Endothelial cell of hepatic sinusoid (primary cell): ENCODE measurements around the gene SPRY4.
"Not testable (repeated sequence)": the region's sequence is repeated elsewhere in the genome, so short reads cannot be mapped to it uniquely, and the experiment has no call there.

ENCODE experiments used
- in situ Hi-C: cut with HindIII; loops from 2 replicates; pipeline ENCODE4 v1.10.0; 2017; ENCODE audit warnings: low sequenced_read_pairs

SPRY4 gene

DNA sequence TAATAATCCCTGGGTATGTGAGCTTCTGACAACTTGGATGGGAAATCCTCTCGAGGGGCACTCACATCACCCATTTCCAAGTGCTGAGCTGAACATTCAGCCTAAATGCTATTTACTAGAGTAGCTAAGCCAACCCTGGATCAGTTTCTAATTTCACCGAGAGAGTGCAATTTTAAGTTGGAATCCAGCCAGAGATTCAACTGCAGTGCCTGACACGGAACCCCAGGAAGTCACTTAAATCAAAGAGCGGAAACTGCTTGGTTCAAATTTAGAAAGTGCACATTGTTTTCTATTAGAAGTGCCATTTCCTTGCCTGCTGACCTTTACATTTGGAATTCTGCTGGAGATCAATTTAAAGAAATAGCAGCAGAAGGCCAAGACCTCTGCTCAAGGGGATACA lies 8.8 kb downstream of the SPRY4 start:
- in situ Hi-C loops, result no loop called here

DNA sequence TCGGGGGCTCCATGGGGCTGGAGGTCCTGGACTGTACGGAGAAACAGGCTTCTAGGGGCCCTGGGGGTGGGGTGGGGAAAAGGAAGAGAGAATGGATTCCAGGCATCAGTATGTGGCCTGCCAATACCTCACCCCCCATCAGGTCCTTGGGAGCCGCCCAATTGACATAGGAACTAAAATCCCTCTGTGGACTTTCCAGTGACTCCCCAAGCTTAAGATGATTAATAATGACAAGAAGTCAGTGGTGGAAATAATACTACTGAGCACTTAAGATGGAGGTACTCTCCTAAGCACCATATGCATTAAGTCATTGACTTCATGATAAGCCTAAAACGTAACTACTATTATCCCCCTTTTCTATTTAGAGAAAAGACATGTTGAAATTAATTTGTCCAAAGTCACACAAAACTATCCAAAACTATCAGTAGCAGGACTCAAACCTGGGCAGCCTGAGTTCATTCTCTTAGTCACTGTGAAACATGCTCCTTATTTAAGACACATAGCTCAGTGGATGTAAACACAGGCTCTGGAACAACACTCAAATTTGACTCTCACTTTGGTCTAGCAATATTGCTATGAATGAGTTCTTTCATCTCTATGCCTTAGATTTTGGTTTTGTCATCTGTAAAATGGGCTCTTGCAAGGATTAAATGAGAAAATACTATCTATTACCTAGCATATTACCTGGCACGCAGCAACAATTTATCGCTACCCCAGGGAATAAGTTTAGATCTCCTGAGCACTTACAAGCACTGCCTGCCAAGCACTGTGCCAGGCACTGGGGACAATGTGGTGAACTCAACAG lies 9.5 kb downstream of the SPRY4 start:
- in situ Hi-C loops, result no loop called here

GRCh38 chr5:142314606-142315005 lies 10.2 kb downstream of the SPRY4 start:
- in situ Hi-C loops, result no loop called here

DNA sequence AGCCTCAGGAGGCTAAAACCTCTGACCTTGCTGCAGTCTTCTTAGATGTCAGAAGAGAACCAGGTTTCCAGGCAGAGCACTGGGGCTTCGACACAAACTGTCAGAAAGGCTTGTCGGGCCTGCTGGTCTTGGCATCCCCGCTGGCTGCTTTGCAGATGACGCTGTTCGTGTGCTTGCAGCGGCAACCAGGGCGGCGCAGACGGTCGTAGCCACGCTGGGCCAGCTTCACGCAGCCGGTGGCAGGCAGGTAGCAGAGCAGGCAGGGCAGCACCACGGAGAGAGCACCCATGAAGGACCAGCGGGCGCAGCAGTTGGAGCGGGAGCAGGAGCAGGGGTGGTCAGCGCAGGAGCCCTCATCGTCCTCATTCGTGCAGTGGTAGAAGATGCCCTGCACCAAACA lies 10.7 kb downstream of the SPRY4 start:
- in situ Hi-C loops, result no loop called here

DNA sequence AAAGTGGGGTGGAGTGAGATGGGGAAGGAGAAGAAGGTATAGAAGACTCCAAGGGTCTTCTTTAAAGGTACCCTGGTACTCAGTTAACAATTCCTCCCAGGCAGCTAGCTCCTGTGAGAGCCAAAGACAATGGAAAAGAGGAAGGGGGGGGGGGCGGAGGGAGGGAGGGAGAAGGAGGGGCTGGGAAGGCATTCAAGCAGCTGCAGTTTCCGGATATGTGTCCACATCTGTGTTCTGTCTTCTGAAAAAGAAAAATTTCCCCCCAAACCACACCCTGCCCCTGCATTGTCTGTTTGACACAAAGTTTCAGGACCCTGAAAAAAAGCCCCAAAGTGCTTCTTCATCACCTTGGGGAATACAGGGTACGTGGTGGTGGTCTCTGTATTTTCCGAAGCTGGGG lies 11.1 kb downstream of the SPRY4 start:
- in situ Hi-C loops, result no loop called here

DNA sequence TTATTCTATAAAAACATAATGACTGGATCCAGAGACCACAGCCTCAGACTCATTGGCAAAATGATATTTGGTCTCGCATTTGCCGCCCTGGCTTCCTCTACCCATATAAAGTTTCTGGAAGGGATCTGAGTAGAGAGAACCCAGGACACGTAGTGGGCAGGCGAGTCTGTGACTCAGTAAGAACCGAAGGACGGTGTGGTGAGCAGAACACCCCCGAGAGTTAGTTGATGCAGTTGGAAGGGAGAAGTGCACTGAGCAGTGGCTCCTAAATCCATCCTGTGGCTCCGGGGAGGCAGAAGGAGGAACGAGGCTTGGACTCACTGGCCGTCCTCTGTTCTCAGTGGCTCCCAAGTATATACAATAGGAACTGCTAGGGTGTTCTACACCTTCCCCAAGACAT lies 11.5 kb downstream of the SPRY4 start:
- in situ Hi-C loops, result no loop called here

GRCh38 chr5:142312399-142312798 lies 12.4 kb downstream of the SPRY4 start:
- in situ Hi-C loops, result no loop called here

GRCh38 chr5:142311725-142312124 lies 13.1 kb downstream of the SPRY4 start:
- in situ Hi-C loops, result no loop called here

- in situ Hi-C loops, result no loop called here
These were observed 14.0 kb downstream of the SPRY4 start for GRCh38 chr5:142310803-142311202.

GRCh38 chr5:142309747-142310318 lies 15.0 kb downstream of the SPRY4 start:
- in situ Hi-C loops, result no loop called here

DNA sequence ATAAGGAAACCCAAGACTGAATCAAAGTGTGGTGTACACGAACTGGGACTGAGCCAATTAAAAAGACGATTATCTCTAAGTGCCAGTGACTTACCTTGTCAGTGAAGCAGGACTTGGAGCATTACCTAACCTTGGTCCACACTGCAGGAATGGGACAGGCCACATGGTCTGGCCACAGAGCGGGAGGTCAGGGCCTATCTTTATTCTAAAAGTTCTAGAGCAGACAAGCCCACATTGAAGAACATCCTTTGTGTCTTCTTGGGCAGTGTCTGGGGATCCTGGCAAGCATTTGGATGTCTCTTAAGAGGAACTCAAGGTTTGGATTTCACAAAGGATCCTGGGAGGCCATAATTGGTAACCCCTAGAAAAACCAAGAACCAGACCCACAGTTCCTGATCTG lies 16.5 kb downstream of the SPRY4 start:
- in situ Hi-C loops, result no loop called here

- in situ Hi-C loops, result no loop called here
These were observed 17.5 kb downstream of the SPRY4 start for GRCh38 chr5:142307146-142307890.

- in situ Hi-C loops, result no loop called here
These were observed 18.7 kb downstream of the SPRY4 start for GRCh38 chr5:142306077-142306502.

DNA sequence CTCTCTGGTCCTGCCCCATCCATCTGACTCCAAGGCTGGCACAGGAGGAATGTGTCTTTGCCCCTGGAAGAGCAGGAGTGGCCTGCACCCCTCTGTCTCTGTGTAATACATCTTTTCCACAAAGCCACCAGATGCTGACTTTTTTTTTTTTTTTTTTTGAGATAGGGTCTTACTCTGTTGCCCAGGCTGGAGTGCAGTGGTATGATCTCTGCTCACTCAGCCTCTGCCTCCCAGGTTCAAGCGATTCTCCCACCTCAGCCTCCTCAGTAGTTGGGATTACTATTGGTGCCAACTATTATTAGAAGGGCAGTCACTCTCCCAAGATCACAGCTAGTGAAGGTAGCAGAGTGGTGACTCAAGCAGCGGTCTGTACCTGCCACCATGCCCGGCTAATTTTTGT lies 19.6 kb downstream of the SPRY4 start:
- in situ Hi-C loops, result no loop called here

DNA sequence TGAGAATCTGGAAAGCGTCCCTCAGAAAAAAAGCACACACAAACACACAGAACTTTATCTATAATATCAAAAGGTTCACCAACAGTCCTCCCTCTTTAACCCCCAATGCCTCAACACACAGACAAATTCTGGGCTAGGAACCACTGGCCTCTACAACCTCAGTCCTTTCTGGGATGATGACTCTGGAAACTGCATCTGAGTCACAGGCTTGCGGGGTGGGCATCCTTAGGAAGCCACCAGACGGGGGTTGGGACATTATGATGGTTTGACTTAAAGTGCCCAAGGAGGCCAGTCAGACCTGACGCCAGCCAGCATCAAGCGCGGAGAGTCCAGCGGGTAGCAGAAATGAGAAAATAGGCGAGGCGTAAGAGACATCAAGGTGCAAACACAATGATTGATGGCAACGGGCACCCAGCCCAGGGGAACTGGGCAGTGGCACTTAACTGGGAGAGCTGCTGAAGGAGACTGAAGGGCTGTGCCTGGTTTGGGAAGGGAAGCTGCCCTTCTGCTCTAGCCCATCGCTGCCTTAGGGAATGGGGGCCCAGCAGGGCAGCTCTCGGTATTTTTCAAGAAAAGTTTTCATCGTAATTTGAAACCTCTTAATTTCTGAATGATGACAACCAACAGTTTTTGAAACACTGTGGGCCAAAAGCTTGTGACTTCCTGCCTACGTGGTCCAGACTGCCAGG lies 20.7 kb downstream of the SPRY4 start:
- in situ Hi-C loops, result loop anchor here (5.0 kb wide), 2 partner anchors 52 to 243 kb away; no protein-coding TSS in a partner anchor

GRCh38 chr5:142303565-142303964 lies 21.3 kb downstream of the SPRY4 start:
- in situ Hi-C loops, result loop anchor here (5.0 kb wide), 2 partner anchors 51 to 244 kb away; no protein-coding TSS in a partner anchor

GRCh38 chr5:142301540-142301939 lies 23.3 kb downstream of the SPRY4 start:
- in situ Hi-C loops, result loop anchor here (5.0 kb wide), 2 partner anchors 49 to 246 kb away; no protein-coding TSS in a partner anchor

GRCh38 chr5:142300677-142301076 lies 24.1 kb downstream of the SPRY4 start:
- in situ Hi-C loops, result loop anchor here (5.0 kb wide), 2 partner anchors 48 to 247 kb away; no protein-coding TSS in a partner anchor

GRCh38 chr5:142298789-142299188 lies 26.0 kb downstream of the SPRY4 start:
- in situ Hi-C loops, result no loop called here

DNA sequence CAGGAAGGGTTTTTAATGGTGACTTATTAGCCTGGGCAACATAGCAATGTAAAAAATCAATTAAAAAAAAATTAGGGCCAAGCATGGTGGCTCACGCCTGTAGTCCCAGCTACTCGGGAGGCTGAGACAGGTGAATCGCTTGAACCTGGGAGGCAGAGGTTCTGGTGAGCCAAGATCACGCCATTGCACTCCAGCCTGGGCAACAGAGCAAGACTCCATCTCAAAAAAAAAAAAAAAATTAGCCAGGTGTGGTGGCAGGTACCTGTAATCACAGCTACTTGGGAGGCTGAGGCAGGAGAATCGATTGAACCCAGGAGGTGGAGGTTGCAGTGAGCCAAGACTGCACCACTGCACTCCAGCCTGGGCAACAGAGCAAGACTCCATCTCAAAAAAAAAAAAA lies 27.0 kb downstream of the SPRY4 start:
- in situ Hi-C loops, result not testable (repeated sequence)

GRCh38 chr5:142296914-142297417 lies 27.9 kb downstream of the SPRY4 start:
- in situ Hi-C loops, result no loop called here
